K562 (cell line): Measurements from ENCODE around the gene SH3GL3. TPM values are rescaled to one million over a fixed set of nuclear protein-coding genes. Genes with fewer than 3 reads are reported as not detected.

Experiments
- ARID1B ChIP-seq: fragments of 450-650 bp; IDR thresholded peaks from 2 replicates; pipeline ENCODE4 v1.6.1; 2016; ENCODE audit warnings: antibody characterized with exemption, mild to moderate bottlenecking, inconsistent platforms
- CEBPG ChIP-seq, 3 experiments: fragments of 200-800 bp in 1 of 3; sonication (Bioruptor generic) in 1 of 3; sonication (generic) in 1 of 3; formaldehyde crosslinking in 1 of 3; IDR thresholded peaks in 2 of 3; conservative IDR thresholded peaks in 1 of 3; 2 replicates each; pipeline versions ENCODE4 v1.6.1 to v1.8.0; 2016 to 2022; ENCODE audit warnings: missing compliant biosample characterization in 2 of 3, missing genetic modification characterization in 2 of 3, mild to moderate bottlenecking in 1 of 3, missing genetic modification reagents in 1 of 3
- RFX1 ChIP-seq: fragments of 450-650 bp; IDR thresholded peaks from 2 replicates; pipeline ENCODE4 v1.6.1; 2016; ENCODE audit warnings: mild to moderate bottlenecking, moderate library complexity
- TCF7 ChIP-seq: sonication (generic); IDR thresholded peaks from 2 replicates; pipeline ENCODE4 v1.6.1; 2016; ENCODE audit warnings: antibody characterized with exemption, borderline replicate concordance
- ZNF12 ChIP-seq: sonication (generic); formaldehyde crosslinking; IDR thresholded peaks from 2 replicates; pipeline ENCODE4 v1.4.0; 2020; ENCODE audit warnings: mild to moderate bottlenecking, missing genetic modification reagents
- ZNF407 ChIP-seq: fragments of 450-650 bp; IDR thresholded peaks from 2 replicates; pipeline ENCODE4 v1.6.1; 2016; ENCODE audit warnings: low read depth
- polyA plus RNA-seq, 8 experiments: library from polyadenylated mRNA; depleted of rRNA in 4 of 8; stranded (reverse) in 5 of 8; unstranded in 3 of 8; fragments of >200 nt; fragmentation: Nextera tagmentation in 2 of 8; fragmentation: Illumina TruSeq in 1 of 8; extraction: Ambion mirVana in 2 of 8; extraction: Trizol in 1 of 8; gene quantifications; 2 replicates each; pipeline versions ENCODE4 v1.2.1 to v1.2.3, GENCODE V29; 2011 to 2014; ENCODE audit warnings: inconsistent platforms in 1 of 8, missing spikeins in 1 of 8
- total RNA-seq, 7 experiments: library from RNA; depleted of rRNA in 6 of 7; stranded (reverse); fragments of >200 nt in 6 of 7; fragmentation: Illumina TruSeq in 2 of 7; extraction: Trizol in 2 of 7; gene quantifications; 2 replicates each; pipeline versions ENCODE4 v1.2.1 to v1.2.3, GENCODE V29; 2011 to 2021; ENCODE audit warnings: low replicate concordance in 1 of 7

The SH3GL3 gene
- total and polyA plus RNA-seq, 9 of the 15 experiments (the other 6 are each of a cell fraction or from before 2014, with no cell fraction given) = 3.9 to 16.0 (median 9.7) TPM

DNA sequence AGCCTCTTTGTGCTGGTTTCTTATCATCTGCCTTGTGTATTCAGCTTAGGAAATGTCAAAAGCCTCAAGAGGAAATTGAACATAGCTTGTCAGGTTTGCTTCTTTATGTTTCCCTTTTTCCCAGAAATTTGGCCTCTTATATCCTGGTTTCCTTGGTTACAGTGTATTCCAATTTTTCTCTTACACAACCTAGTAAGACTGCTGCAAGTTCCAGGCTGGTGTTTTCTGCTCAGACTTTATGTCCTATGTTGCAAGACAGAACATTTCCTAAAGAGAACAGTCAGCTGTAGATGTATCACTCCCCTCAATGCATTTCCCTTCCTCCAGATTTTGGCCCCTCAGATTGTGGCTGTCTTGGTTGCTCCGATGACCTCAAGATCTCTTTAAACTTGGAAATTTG lies 102.5 kb downstream of the SH3GL3 start (continued):
- TF ChIP-seq ZNF407 = no peak
- TF ChIP-seq CEBPG (CRISPR knock-in tag; IDR thresholded peaks at IDR 0.05) = no peak
- peak in 1 of 2 experiments; percentile 64; a peak in 1 of 4 replicates for TF ChIP-seq CEBPG (tag; conservative IDR thresholded peaks at IDR 0.05 in 1 of 2, IDR thresholded peaks at IDR 0.05 in 1 of 2)
- peak; percentile 47 for TF ChIP-seq ARID1B
- TF ChIP-seq RFX1 = peak; percentile 56
- no peak for TF ChIP-seq TCF7
- no peak for TF ChIP-seq ZNF12 (CRISPR knock-in tag)
